H9 (cell line): ENCODE results near the gene USP22. TPM values are rescaled to one million over a fixed set of nuclear protein-coding genes. Genes with fewer than 3 reads are reported as not detected.

ENCODE experiments used
- DNase-seq: peaks from one replicate; pipeline ENCODE4 v3.0.0-alpha.2; 2017
- H2AFZ ChIP-seq: one replicate; pipeline ENCODE4 v1.6.1; 2013; ENCODE audit warnings: mild to moderate bottlenecking, low read length, control low read depth, moderate library complexity
- H2AK5ac ChIP-seq: 2 replicates; pipeline ENCODE4 v1.6.1; 2013; ENCODE audit warnings: low read length, control low read depth, mixed read lengths; ENCODE audit not compliant: insufficient read length
- H2BK120ac ChIP-seq: one replicate; pipeline ENCODE4 v1.6.1; 2013; ENCODE audit warnings: low read depth, mild to moderate bottlenecking, low read length, control low read depth, inconsistent platforms; ENCODE audit not compliant: poor library complexity, severe bottlenecking
- H2BK12ac ChIP-seq: 2 replicates; pipeline ENCODE4 v1.6.1; 2013; ENCODE audit warnings: low read length, control low read depth, mixed read lengths, low read depth; ENCODE audit not compliant: insufficient read length
- H2BK15ac ChIP-seq: 2 replicates; pipeline ENCODE4 v1.6.1; 2013; ENCODE audit warnings: low read depth, low read length, control low read depth
- H2BK20ac ChIP-seq: one replicate; pipeline ENCODE4 v1.6.1; 2013; ENCODE audit warnings: low read depth, mild to moderate bottlenecking, low read length, control low read depth, inconsistent platforms; ENCODE audit not compliant: poor library complexity, severe bottlenecking
- H2BK5ac ChIP-seq: 2 replicates; pipeline ENCODE4 v1.6.1; 2013; ENCODE audit warnings: low read length, control low read depth, mixed read lengths; ENCODE audit not compliant: insufficient read length
- H3K14ac ChIP-seq: 2 replicates; pipeline ENCODE4 v1.6.1; 2013; ENCODE audit warnings: low read length, control low read depth; ENCODE audit not compliant: insufficient read depth
- H3K18ac ChIP-seq: 2 replicates; pipeline ENCODE4 v1.6.1; 2013; ENCODE audit warnings: low read depth, mild to moderate bottlenecking, mixed read lengths, low read length, control low read depth; ENCODE audit not compliant: insufficient read length
- H3K23ac ChIP-seq: 2 replicates; pipeline ENCODE4 v1.6.1; 2013; ENCODE audit warnings: low read length, control low read depth, mixed read lengths, low read depth; ENCODE audit not compliant: insufficient read length
- H3K23me2 ChIP-seq: 2 replicates; pipeline ENCODE4 v1.6.1; 2013; ENCODE audit warnings: low read depth, mild to moderate bottlenecking, mixed read lengths, low read length, control low read depth; ENCODE audit not compliant: insufficient read length, poor library complexity, severe bottlenecking
- H3K27ac ChIP-seq: 2 replicates; pipeline ENCODE4 v1.5.1; 2013; ENCODE audit warnings: low read length, control low read depth, mixed read lengths, low read depth; ENCODE audit not compliant: insufficient read length
- H3K27me3 ChIP-seq: 2 replicates; pipeline ENCODE4 v1.6.1; 2013; ENCODE audit warnings: low read length, control low read depth, inconsistent platforms; ENCODE audit not compliant: insufficient read depth
- H3K4ac ChIP-seq: 2 replicates; pipeline ENCODE4 v1.6.1; 2013; ENCODE audit warnings: low read depth, mild to moderate bottlenecking, control low read depth, inconsistent platforms, low read length, moderate library complexity
- H3K4me1 ChIP-seq: 2 replicates; pipeline ENCODE4 v1.6.1; 2013; ENCODE audit warnings: low read length, control low read depth, inconsistent platforms; ENCODE audit not compliant: insufficient read depth
- H3K4me2 ChIP-seq: 2 replicates; pipeline ENCODE4 v1.6.1; 2013; ENCODE audit warnings: low read length, control low read depth, mixed read lengths; ENCODE audit not compliant: insufficient read length, insufficient read depth
- H3K56ac ChIP-seq: 2 replicates; pipeline ENCODE4 v1.6.1; 2013; ENCODE audit warnings: low read depth, mild to moderate bottlenecking, mixed read lengths, low read length, control low read depth; ENCODE audit not compliant: insufficient read length
- H3K79me1 ChIP-seq: 2 replicates; pipeline ENCODE4 v1.6.1; 2013; ENCODE audit warnings: low read depth, mild to moderate bottlenecking, moderate library complexity, low read length, control low read depth, inconsistent platforms; ENCODE audit not compliant: insufficient read depth, poor library complexity, severe bottlenecking
- H3K79me2 ChIP-seq: 2 replicates; pipeline ENCODE4 v1.6.1; 2013; ENCODE audit warnings: low read length, control low read depth, inconsistent platforms; ENCODE audit not compliant: insufficient read depth
- H3K9ac ChIP-seq: 2 replicates; pipeline ENCODE4 v1.6.1; 2013; ENCODE audit warnings: low read length, control low read depth, mixed read lengths; ENCODE audit not compliant: insufficient read length; ENCODE audit errors: extremely low read depth
- H3K9me3 ChIP-seq: one replicate; pipeline ENCODE4 v1.6.1; 2013; ENCODE audit warnings: low read depth, low read length, inconsistent platforms; ENCODE audit not compliant: control insufficient read depth
- H3T11ph ChIP-seq: one replicate; pipeline ENCODE4 v1.6.1; 2013; ENCODE audit warnings: mild to moderate bottlenecking, low read length, control low read depth, inconsistent platforms
- H4K20me1 ChIP-seq: one replicate; pipeline ENCODE4 v1.6.1; 2013; ENCODE audit not compliant: control insufficient read depth, insufficient read length, insufficient read depth
- H4K5ac ChIP-seq: 2 replicates; pipeline ENCODE4 v1.6.1; 2013; ENCODE audit warnings: low read depth, mild to moderate bottlenecking, mixed read lengths, low read length, control low read depth; ENCODE audit not compliant: insufficient read length
- H4K8ac ChIP-seq: replicated peaks from 2 replicates; pipeline ENCODE4 v1.6.1; 2013; ENCODE audit warnings: low read length, control low read depth, mixed read lengths, low read depth; ENCODE audit not compliant: insufficient read length
- H4K91ac ChIP-seq: 2 replicates; pipeline ENCODE4 v1.6.1; 2013; ENCODE audit warnings: low read depth, mild to moderate bottlenecking, moderate library complexity, mixed read lengths, low read length, control low read depth; ENCODE audit not compliant: insufficient read length
- H3K27ac Mint-ChIP-seq, 3 experiments: 2 replicates in 2 of 3; 3 replicates in 1 of 3; pipeline ENCODE4 v1.8.0; 2020 to 2021; ENCODE audit warnings: mixed read lengths in 3 of 3, mild to moderate bottlenecking in 1 of 3, moderate library complexity in 1 of 3
- H3K27me3 Mint-ChIP-seq: 2 replicates; pipeline ENCODE4 v1.8.0; 2021; ENCODE audit warnings: low read depth, mild to moderate bottlenecking, moderate library complexity, mixed read lengths
- H3K36me3 Mint-ChIP-seq, 3 experiments: 2 replicates in 2 of 3; 3 replicates in 1 of 3; pipeline ENCODE4 v1.8.0; 2020 to 2021; ENCODE audit warnings: low read depth in 3 of 3, mixed read lengths in 3 of 3; ENCODE audit not compliant: insufficient read depth in 1 of 3
- H3K4me1 Mint-ChIP-seq, 2 experiments: 2 replicates each; pipeline ENCODE4 v1.8.0; 2020; ENCODE audit warnings: mixed read lengths in 2 of 2
- H3K4me3 Mint-ChIP-seq, 2 experiments: 2 replicates in 1 of 2; 3 replicates in 1 of 2; pipeline ENCODE4 v1.8.0; 2020 to 2021; ENCODE audit warnings: mild to moderate bottlenecking in 2 of 2, mixed read lengths in 2 of 2, moderate library complexity in 1 of 2
- H3K9me3 Mint-ChIP-seq, 2 experiments: 2 replicates in 1 of 2; 3 replicates in 1 of 2; pipeline ENCODE4 v1.8.0; 2020; ENCODE audit warnings: mild to moderate bottlenecking in 2 of 2, mixed read lengths in 2 of 2, moderate library complexity in 1 of 2
- CTCF ChIP-seq: fragments of 200-600 bp; sonication (generic); conservative IDR thresholded peaks from 3 replicates; pipeline ENCODE4 v1.8.0; 2021; ENCODE audit warnings: antibody characterized with exemption, mild to moderate bottlenecking
- WGBS: extraction: QIAGEN DNeasy Blood & Tissue Kit; methylation state at CpG from one replicate; pipeline ENCODE4 v1.1.7; 2013; ENCODE audit warnings: missing lambda C conversion rate, low lambda C conversion rate, mixed read lengths; ENCODE audit not compliant: insufficient read length; ENCODE audit errors: extremely low coverage; 5-methylcytosine and 5-hydroxymethylcytosine counted together
- total RNA-seq: library from RNA; stranded (reverse); gene quantifications from 2 replicates; pipeline ENCODE4 v1.2.1, GENCODE V29; 2021

The USP22 gene
- total RNA-seq, 1 experiment from 2014 or later = 345 TPM

GRCh38 chr17:21018894-21019293 lies 23.9 kb downstream of the USP22 start:
- Histone ChIP-seq H3K9ac (no peak overlapping the region), H2BK20ac (no peak overlapping the region), H3K79me1 (peaks cover 11% of the 10 kb centered on the region), H3K79me2 (peaks cover 22% of the 10 kb centered on the region), H3K27ac (no peak overlapping the region), H3T11ph (no peak overlapping the region), H4K91ac (no peak overlapping the region), H4K8ac (no peak overlapping the region), H4K20me1 (no peaks in the 10 kb centered on the region), H3K18ac (no peak overlapping the region), H3K56ac (no peak overlapping the region), H2AK5ac (no peak overlapping the region), H3K23me2 (no peaks in the 10 kb centered on the region), H3K14ac (no peak overlapping the region), H3K4ac (no peak overlapping the region), H2BK5ac (no peak overlapping the region), H2BK15ac (no peak overlapping the region), H3K27me3 (no peaks in the 10 kb centered on the region), H3K4me2 (no peak overlapping the region), H3K9me3 (no peaks in the 10 kb centered on the region), H2BK120ac (no peak overlapping the region), H3K23ac (no peak overlapping the region), H2AFZ (no peak overlapping the region), H2BK12ac (no peak overlapping the region), H4K5ac (no peak overlapping the region), H3K4me1 (no peaks in the 10 kb centered on the region)
- no peak for DNase-seq
- Mint-ChIP-seq H3K4me3 (no peak overlapping the region), H3K9me3 (no peaks in the 10 kb centered on the region), H3K4me1 (no peaks in the 10 kb centered on the region), H3K27ac (no peak overlapping the region; a peak in 1 of 7 replicates), H3K27me3 (no peaks in the 10 kb centered on the region), H3K36me3 (peaks cover 79 to 93% (median 91%) of the 10 kb centered on the region in 3 experiments)
- no CpG with 5 or more reads among the region's 9 CpGs for WGBS
- no peak for TF ChIP-seq CTCF
